ENCODE measurements around the gene CYP2B6.
A peak's percentile ranks its signal among the peaks of the same experiment; 100 is the strongest.
"Not testable (repeated sequence)": the region's sequence is repeated elsewhere in the genome, so short reads cannot be mapped to it uniquely, and the experiment has no call there.

The CYP2B6 gene

GRCh38 chr19:40981591-40981990 is 9.5 kb upstream of the CYP2B6 start:
- no peak for DNase-seq

- no peak for DNase-seq
These were observed 8.4 kb upstream of the CYP2B6 start for GRCh38 chr19:40982594-40983101.

- no peak for DNase-seq
These were observed 1.6 kb upstream of the CYP2B6 start for GRCh38 chr19:40989453-40989852.

DNA sequence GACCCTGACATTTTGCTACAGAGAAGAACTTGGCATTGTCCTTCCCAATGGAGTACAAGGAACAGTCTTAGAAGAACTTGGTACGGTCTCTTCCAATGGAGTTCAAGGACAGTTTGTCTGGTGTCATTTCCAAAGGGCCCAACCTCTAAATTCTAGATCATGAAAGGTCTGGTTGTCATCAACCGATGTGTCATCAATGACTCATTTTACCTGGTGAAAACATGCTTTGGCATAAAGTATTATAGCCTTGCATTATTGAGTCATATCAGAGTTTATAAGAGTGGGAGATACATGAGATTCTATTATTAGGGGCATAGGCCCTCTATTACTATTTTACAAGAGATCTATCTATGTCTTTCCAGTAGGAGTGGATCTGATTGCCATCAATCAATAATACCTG is 4.3 kb downstream of the CYP2B6 start:
- no peak for DNase-seq

GRCh38 chr19:40999018-40999417 is 7.9 kb downstream of the CYP2B6 start:
- DNase-seq = not testable (repeated sequence)

DNA sequence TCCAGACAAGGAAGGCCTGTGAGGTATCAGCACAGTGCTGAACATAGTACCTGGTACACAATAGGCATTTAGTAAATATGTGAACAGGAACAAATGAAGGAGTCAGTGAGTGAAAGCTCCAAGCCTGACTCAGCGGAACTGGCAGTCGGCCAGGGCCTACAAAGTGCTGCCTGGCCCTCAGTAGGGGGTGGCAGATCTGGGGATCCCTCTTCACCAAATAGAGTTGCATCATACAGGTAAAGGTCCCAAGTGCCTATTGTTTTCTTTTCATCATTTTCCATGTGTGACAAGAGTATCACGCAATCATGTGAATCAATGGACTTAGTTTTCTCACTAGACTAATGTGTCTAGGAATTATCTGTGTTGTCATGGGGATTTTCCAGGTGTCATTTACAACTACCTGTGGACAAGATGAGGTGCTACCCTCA is 9.2 kb downstream of the CYP2B6 start:
- DNase-seq = peak; percentile 15

DNA sequence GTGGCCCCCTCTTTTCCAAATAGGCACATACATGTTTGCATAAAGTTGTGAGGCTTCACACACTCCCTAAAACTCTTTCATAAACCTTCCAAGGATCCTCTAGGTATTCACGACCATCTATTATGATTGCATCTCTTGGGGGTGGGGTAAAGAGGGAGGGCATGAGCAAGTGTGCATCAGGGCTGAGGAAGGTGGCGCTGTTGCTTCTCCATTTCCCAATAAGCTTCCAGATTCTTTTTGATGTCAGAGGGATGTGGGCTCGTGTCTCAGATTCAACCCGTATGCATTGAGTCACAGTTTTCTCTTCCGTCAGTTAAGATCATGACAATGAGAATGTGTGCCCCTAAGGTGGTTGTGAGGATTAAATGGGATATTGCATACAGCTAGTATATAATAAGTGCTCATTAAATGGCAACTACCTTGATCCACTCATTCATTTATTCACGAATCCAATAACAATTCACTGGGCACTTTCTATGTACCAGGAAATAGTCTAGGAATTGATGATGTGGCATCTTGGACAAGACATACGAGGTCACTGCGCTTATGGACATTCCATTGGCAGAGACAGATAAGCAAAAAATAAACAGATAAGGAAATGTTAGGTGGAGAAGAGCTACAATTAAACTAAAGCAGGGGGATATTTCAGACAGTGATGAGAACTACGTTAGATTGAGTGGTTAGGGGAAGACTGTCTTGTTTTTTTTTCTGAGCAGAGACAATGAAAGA is 10.3 kb downstream of the CYP2B6 start:
- DNase-seq = no peak

GRCh38 chr19:41003656-41004055 is 12.6 kb downstream of the CYP2B6 start:
- not testable (repeated sequence) for DNase-seq

- no peak for DNase-seq
These were observed 18.7 kb downstream of the CYP2B6 start for GRCh38 chr19:41009700-41010235.

DNA sequence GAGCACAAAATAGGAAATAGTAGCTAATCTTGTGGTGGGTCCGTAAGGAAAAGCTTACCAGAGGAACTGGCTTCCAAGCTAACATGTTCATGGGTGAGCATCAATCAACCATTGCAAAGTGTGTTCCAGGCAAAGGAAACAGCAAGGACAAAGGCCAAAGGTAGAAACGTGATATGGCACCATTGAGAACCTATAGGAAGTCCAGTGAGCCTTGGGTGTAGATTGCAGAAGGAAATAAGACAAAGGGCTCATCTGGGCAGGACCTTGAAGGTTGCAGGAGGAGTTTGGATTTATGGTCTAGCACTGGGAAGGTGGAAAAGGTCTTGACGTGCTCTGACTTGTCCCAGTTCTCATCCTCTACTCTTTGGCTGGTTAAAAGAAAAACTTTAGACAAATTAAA is 22.3 kb downstream of the CYP2B6 start:
- DNase-seq = no peak

- DNase-seq = no peak
These were observed 23.6 kb downstream of the CYP2B6 start for GRCh38 chr19:41014643-41015042.

DNA sequence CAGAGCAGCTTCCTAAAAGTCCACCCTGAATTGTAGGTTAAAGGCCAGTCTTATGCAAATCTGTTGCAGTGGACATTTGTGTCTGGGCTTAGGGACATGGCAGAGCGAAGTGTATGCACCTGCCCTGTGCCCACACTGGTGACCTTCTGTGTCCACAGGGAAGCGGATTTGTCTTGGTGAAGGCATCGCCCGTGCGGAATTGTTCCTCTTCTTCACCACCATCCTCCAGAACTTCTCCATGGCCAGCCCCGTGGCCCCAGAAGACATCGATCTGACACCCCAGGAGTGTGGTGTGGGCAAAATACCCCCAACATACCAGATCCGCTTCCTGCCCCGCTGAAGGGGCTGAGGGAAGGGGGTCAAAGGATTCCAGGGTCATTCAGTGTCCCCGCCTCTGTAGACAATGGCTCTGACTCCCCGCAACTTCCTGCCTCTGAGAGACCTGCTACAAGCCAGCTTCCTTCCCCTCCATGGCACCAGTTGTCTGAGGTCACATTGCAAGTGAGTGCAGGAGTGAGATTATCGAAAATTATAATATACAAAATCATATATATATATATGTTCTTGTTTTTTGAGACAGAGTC is 25.5 kb downstream of the CYP2B6 start:
- no peak for DNase-seq

DNA sequence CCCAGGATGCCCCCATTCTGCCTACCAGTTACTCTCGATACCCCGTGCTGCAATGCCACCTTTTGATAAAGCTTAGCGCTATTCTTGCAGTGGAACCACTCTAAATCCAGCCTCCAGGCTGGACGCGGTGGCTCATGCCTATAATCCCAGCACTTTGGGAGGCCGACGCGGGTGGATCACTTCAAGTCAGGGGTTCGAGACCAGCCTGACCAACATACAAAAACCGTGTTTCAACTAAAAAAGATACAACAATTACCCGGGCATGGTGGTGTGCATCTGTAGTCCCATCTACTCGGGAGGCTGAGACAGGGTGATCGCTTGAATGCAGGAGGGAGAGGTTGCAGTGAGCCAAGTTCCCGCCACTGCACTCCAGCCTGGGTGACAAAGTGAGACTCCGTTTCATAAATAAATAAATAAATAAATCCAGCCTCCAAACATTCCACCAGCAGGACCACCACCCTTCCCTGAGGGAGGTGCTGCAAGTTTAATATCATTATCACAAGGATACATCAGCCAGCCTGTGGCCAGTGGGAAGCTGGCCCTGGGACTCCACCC is 27.7 kb downstream of the CYP2B6 start:
- DNase-seq = no peak

GRCh38 chr19:41019346-41019745 is 28.3 kb downstream of the CYP2B6 start:
- DNase-seq = no peak

DNA sequence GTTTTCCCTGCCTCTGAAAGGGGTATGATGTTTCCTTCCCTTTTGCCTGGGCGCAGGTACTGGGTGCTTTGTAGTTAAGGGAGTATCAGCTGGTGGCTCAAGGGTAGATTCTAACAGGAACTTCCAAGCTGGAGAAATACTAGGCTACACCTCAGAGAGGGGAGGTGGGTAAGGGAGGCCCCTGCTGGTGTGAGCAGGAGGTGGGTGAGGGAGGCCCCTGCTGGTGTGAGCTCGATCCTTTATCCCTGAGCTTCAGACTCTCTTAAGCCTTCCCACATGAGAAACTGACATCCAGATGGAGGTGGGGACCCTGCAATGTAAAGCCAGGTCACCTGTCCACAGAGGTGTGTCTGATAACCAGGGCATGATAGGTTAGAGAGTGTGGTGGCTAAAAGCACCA is 32.1 kb downstream of the CYP2B6 start:
- DNase-seq = no peak

- DNase-seq = no peak
These were observed 34.3 kb downstream of the CYP2B6 start for GRCh38 chr19:41025411-41025810.

DNA sequence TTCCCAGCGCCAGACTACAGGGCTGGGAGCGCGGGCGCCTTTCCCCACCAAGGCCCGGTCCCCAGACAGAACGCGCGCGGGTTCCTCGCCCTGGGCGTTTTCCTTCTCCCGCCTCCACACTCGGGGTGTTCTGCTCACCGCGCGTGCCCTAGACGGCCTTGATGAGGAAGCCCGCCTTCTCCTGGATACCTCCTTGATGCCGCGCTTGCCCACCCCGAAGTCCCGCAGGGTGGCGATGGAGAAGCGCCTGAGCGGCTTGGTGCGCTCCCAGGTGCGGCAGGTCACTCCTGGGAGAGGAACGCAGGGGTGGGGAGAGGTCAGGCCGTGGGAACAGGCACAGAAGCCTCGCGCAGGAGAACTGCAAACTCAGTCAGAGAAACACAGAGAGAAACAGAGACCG is 34.8 kb downstream of the CYP2B6 start:
- DNase-seq = no peak

DNA sequence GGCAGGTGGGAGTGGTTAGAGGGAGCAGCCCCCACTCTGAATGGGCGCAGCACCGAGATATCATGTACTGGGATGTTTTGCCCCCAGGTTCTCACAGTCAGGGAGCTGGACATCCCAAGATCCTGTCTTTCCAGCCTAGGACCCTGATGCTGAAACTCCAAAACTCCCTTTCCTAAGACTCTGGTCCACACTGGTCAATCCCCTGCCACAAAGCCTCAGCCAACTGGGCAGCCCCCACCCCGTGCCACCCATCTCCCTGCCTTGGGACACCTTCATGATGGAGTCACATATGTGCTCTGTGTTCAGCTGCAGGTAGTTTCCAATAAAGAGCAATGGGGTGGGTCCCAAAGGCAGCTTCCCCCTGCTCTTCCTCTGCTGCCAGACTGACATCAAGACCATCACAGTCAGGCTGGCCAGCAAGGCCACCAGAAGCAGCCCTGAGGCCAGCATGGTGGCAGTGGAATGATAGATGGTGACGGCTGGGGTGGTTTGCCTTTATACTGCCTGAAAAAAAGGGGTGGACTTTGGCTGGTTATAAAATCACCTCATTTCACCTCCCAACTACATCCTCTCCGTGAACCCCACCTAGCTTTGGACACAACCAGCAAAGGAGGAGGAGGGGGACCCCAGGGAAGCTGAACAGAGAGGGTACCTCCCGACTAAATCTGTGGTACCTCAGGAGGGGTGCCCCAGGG is 36.3 kb downstream of the CYP2B6 start:
- DNase-seq = no peak

DNA sequence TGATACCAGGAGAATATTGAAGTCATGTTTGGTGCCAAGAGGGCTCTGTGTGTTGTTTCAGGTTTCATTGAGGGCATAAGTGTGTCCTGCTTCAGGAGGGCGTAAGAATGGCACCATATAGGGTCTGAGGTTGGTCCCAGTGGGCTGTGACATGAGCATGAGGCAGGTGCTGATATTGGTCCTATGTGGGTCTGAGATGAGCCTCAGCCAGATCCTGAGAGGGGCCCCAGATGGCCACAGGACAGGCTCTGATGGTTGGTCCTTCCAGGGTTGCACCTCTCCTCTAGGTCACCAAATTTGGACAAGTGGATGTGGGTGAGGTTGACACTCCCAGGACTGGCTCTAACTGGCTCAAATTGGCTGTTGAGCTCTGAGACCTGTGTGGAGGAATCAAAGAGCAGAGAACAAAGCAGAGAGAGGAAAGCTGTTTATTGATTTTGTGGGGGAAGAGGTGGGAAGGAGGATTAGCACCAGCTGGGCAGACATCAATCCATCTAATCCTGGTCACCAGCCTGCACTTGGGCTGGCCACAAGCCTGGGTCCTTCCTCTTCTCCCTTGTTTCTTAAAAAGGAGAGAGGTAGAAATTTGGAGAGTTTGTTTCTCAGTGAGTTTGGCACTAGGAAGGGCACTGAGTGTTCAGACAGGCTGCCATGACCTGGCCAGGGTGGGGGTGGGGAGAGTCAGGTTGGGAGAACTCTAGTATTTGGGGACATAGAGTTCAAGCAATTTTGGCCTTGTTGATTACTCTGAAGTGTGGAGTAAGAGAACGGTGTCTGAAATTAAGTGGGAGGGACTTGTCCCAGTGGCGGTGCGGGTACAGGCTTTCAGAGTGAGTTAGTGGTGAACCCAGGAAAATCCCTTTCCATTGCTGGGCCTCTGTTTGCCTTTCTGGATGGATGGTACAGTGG is 38.7 kb downstream of the CYP2B6 start:
- DNase-seq = no peak

DNA sequence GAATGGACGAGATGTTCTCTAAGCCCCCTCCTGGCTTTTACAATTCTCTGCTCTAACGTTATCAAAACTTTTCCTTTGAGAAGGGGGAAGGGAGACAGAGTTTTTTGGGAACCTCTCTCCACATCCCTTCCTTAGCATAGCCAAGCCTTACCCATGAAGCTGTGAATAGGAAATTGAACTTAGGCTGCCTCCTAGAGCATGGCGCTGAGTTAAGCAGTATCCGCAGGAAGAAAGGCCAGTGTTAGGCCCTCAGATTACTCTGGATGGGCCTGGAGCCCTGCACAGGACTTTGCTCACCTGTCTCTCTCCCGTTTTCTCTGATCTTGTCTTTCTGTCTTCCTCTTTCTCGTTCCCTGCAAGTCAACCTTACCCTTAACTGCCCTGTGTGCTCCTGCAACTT is 39.6 kb downstream of the CYP2B6 start:
- DNase-seq = no peak

DNA sequence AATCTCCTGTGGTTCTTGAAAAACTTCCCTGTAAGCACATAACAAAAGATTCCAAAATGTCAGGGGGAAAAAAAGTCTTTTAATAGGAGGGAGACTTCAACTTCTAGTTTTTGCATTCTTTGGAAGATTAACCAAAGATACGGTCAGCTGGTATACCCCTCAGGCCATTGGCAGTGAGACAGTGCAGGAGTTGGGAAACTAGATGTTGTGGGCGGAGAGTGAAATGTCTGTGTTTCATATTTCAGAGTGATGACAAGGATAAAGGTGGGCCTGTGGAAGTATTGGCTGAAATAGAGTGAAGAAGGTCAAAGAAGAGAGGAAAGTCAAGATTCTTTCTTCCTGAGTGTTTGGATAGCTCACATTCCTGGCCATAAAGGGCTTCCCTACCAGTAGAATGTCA is 40.8 kb downstream of the CYP2B6 start:
- DNase-seq = no peak

GRCh38 chr19:41033324-41033723 is 42.2 kb downstream of the CYP2B6 start:
- not testable (repeated sequence) for DNase-seq

Data from activated CD4-positive, alpha-beta T cell treated with anti-CD3 and anti-CD28 coated beads for 48 hours (primary cell).